Measurements from ENCODE around the gene MORC4.

DNA sequence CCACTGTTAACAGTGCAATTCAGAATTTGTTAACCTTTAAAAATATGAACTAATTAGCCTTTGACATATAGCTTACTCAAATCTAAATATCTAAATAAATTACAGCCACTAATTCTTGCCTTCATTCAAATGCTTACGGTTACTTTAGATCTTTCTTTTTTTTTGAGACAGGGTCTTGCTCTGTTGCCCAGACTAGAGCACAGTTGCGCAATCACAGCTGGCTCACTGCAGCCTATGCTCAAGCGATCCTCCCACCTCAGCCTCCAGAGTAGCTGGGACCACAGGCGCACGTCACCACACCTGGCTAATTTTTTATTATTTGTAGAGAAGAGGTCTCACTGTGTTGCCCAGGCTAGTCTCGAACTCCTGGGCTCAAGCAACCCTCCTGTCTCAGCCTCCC lies 48.8 kb downstream of the MORC4 start:
- TF ChIP-seq, protein P1, sequence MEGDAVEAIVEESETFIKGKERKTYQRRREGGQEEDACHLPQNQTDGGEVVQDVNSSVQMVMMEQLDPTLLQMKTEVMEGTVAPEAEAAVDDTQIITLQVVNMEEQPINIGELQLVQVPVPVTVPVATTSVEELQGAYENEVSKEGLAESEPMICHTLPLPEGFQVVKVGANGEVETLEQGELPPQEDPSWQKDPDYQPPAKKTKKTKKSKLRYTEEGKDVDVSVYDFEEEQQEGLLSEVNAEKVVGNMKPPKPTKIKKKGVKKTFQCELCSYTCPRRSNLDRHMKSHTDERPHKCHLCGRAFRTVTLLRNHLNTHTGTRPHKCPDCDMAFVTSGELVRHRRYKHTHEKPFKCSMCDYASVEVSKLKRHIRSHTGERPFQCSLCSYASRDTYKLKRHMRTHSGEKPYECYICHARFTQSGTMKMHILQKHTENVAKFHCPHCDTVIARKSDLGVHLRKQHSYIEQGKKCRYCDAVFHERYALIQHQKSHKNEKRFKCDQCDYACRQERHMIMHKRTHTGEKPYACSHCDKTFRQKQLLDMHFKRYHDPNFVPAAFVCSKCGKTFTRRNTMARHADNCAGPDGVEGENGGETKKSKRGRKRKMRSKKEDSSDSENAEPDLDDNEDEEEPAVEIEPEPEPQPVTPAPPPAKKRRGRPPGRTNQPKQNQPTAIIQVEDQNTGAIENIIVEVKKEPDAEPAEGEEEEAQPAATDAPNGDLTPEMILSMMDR (IDR thresholded peaks at IDR 0.05), result no peak
- no peak for TF ChIP-seq POLR2A (IDR thresholded peaks at IDR 0.05; ENCODE audit: low read depth)
